Mononuclear cell (primary cell): Measurements from ENCODE around the gene CLASP1. TPM values are rescaled to one million over a fixed set of nuclear protein-coding genes. Genes with fewer than 3 reads are reported as not detected.

Experiments used
- H3K27me3 ChIP-seq: 2 replicates; pipeline ENCODE4 v1.6.0; 2011; ENCODE audit warnings: low read length, control low read depth; ENCODE audit not compliant: insufficient read depth
- H3K4me1 ChIP-seq: 2 replicates; pipeline ENCODE4 v1.5.1; 2011; ENCODE audit warnings: mild to moderate bottlenecking, low read length, control low read depth; ENCODE audit not compliant: insufficient read depth
- H3K4me3 ChIP-seq: 2 replicates; pipeline ENCODE4 v1.5.1; 2011; ENCODE audit warnings: mild to moderate bottlenecking, low read length, moderate library complexity
- H3K9me3 ChIP-seq: 2 replicates; pipeline ENCODE4 v1.5.1; 2011; ENCODE audit warnings: low read depth, mild to moderate bottlenecking, control low read depth, low read length
- total RNA-seq: library from RNA; depleted of rRNA; stranded (reverse); fragments of >200 nt; gene quantifications from one replicate; pipeline ENCODE4 v1.2.3, GENCODE V29; 2012

CLASP1 gene
- total RNA-seq, 1 donor = 74.6 TPM

GRCh38 chr2:121420486-121420885 lies 228.8 kb downstream of the CLASP1 start:
- no peak overlapping the region for H3K4me3 ChIP-seq
- no peaks in the 10 kb centered on the region for H3K27me3 ChIP-seq
- H3K4me1 ChIP-seq = no peaks in the 10 kb centered on the region
- no peaks in the 10 kb centered on the region for H3K9me3 ChIP-seq

DNA sequence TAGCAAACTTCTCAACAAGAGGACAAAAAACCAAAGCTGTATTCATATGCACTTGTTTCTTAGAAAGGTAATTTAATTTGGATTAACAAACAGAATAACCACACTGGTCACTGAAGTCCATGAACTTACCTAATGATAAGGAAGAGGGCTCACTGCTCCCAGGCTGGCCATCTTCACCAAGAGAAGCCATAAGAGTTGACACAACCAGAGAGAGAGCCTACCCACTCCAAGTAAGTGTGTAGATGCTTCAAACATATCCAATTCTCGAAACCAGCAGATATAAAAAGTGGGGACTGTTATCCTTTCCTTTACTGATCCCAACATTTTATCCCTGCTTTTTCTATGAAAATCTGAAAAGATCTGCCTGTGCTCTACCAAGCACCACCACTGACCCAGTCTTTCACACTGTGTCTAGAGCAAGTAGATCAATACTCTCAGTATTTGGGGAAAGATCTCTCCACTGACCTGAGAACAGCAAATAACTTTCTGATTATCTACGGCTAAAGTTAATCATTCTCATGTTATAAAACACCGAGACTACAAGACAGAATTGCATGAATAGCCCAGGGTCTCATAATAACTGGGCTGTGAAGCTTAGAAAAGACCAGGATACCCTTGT lies 230.1 kb downstream of the CLASP1 start:
- H3K4me1 ChIP-seq = no peaks in the 10 kb centered on the region
- H3K4me3 ChIP-seq = no peak overlapping the region
- H3K27me3 ChIP-seq = no peaks in the 10 kb centered on the region
- H3K9me3 ChIP-seq = no peaks in the 10 kb centered on the region

DNA sequence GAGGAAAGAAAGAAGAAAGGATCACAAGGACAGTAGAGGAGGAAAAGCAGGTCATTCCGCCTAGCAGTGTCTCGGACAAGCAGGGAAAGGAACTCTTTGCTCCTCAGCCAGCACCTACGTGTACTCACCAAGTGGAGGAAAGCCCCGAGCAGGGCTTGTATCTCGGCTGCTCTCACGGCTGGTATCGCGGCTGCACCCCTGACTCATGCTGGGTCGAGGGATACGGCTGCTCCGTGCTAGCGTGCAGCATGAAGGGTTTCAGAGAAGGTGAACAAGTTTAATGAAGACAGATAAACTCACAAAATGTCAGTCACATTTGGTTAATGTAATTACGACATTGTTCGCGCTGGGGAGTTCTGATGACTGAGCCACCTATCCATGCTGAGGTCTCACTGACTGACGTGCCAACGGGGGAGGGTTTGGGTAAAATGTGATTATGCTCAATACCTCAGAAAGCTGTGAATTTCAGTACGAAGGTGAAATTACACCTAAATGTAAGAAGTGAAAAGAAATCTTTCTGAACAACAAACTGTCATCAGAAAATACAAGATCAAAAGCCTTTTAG lies 230.7 kb downstream of the CLASP1 start:
- Histone ChIP-seq H3K4me1 (no peaks in the 10 kb centered on the region), H3K27me3 (no peaks in the 10 kb centered on the region), H3K9me3 (no peaks in the 10 kb centered on the region), H3K4me3 (no peak overlapping the region)

- Histone ChIP-seq H3K9me3 (no peaks in the 10 kb centered on the region), H3K4me3 (no peak overlapping the region), H3K4me1 (no peaks in the 10 kb centered on the region), H3K27me3 (no peaks in the 10 kb centered on the region)
These were observed 231.4 kb downstream of the CLASP1 start for GRCh38 chr2:121417826-121418225.

- Histone ChIP-seq H3K9me3 (no peaks in the 10 kb centered on the region), H3K4me1 (no peaks in the 10 kb centered on the region), H3K4me3 (no peak overlapping the region), H3K27me3 (no peaks in the 10 kb centered on the region)
These were observed 233.5 kb downstream of the CLASP1 start for GRCh38 chr2:121415727-121416126.

DNA sequence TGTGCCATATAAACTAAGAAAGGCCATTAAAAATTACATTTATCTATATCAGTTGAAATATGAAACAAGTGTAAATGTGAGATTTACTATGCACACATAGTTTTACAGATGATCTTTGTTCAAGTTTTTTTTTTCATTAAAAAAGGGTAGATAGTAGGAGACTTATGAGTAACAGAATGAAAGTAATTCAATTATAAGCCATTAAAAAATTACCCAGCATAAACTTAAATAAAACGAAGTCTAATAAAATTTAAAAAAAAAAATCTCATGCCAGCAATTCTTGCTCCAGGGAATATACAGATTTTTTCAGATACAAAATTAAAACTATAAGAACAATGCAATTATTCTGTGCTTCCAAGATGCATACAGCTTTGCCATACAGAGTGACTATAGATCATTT lies 236.9 kb downstream of the CLASP1 start:
- Histone ChIP-seq H3K27me3 (no peaks in the 10 kb centered on the region), H3K4me1 (no peaks in the 10 kb centered on the region), H3K9me3 (no peaks in the 10 kb centered on the region), H3K4me3 (no peak overlapping the region)

- no peaks in the 10 kb centered on the region for H3K9me3 ChIP-seq
- no peaks in the 10 kb centered on the region for H3K27me3 ChIP-seq
- H3K4me1 ChIP-seq = no peaks in the 10 kb centered on the region
- no peak overlapping the region for H3K4me3 ChIP-seq
These were observed 239.3 kb downstream of the CLASP1 start for GRCh38 chr2:121409966-121410365.

DNA sequence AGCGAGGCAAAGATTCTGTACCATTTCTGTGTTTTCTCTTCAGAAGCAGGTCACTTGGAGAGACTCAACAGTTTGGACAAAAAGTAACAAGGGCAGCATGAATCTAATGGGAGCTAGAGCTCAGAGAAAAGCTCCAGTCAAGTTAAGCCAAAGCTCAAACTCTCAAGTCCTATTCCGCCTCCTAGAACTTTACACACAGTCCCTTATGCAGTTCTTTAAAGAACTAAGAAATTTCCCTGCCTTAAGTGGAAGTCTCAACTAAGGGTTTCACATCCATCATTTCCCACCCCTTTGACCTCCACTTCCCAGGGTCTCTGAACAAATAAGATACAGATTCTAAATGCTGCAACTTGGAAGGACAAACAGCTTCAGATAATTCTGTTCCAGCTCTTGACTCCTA lies 239.9 kb downstream of the CLASP1 start:
- H3K27me3 ChIP-seq = no peaks in the 10 kb centered on the region
- H3K4me1 ChIP-seq = no peaks in the 10 kb centered on the region
- no peaks in the 10 kb centered on the region for H3K9me3 ChIP-seq
- H3K4me3 ChIP-seq = no peak overlapping the region

DNA sequence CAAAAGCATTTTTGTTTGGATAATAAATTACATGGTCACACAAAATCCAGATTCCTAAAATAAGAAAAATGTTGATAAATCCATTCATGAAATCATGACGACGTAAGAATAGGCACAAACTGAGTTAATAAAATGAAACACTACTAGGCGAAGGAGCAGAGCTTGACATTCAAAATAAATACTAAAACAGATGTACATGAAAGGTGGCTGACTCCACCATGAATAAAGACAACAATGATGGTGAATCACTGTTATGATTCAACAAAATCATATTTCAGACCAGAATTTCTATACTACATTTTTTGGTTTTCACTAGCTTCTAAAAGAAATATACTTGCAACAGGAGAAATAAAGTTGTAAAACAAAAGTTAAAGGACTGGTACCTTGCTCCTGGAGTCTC lies 240.6 kb downstream of the CLASP1 start:
- Histone ChIP-seq H3K4me3 (no peak overlapping the region), H3K4me1 (no peaks in the 10 kb centered on the region), H3K27me3 (no peaks in the 10 kb centered on the region), H3K9me3 (no peaks in the 10 kb centered on the region)

- H3K27me3 ChIP-seq = no peaks in the 10 kb centered on the region
- H3K9me3 ChIP-seq = no peaks in the 10 kb centered on the region
- H3K4me1 ChIP-seq = no peaks in the 10 kb centered on the region
- no peak overlapping the region for H3K4me3 ChIP-seq
These were observed 244.0 kb downstream of the CLASP1 start for GRCh38 chr2:121405233-121405632.

GRCh38 chr2:121400201-121400600 lies 249.1 kb downstream of the CLASP1 start:
- H3K4me1 ChIP-seq = no peaks in the 10 kb centered on the region
- H3K4me3 ChIP-seq = no peak overlapping the region
- no peaks in the 10 kb centered on the region for H3K27me3 ChIP-seq
- no peaks in the 10 kb centered on the region for H3K9me3 ChIP-seq

DNA sequence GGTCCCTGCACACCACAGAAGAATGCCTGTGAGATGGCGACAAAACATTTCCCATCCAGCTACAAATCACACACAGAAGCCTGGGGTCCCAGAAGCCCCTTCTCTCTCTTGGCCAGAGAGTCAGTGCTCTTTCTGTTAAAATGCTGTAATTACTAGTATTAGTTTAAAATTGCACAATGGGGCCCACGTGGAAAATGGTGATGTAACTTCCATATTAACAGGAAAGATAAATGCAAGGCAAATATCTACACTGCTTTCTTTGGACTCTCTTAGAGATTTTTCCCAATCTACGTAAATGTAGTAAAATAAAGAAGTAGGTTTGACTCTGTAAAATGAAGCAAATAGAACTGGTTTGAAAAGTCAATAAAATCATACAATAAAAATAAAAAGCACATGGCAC lies 250.4 kb downstream of the CLASP1 start:
- no peaks in the 10 kb centered on the region for H3K4me1 ChIP-seq
- no peaks in the 10 kb centered on the region for H3K27me3 ChIP-seq
- H3K4me3 ChIP-seq = no peak overlapping the region
- H3K9me3 ChIP-seq = no peaks in the 10 kb centered on the region

DNA sequence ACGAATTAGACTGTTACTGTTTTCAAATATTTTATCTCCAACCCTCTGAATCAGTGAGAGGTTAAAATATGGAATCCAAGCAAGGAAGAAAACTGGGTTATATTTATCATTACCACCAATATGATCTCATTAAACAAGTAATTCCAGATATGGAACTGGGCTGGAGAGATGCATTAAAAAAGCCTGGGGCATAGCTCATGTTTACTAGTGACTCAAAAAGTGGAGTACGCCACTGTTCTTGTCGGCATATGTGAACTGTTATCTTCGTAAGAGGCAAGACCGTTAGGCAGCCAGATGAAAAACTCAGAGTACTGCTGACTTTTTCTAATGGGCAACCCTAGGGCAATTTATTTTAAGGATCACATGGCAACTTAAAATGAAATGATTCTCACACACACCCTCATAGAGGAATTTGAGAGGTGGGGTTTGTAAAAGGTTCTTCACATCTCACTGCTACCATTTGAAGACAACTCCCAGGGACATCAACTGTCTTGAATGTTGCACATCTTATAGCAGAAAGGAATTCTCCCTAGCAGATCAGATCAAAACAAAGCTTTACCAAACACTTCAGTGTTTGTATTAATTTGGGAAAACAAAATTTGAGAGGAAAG lies 259.1 kb downstream of the CLASP1 start:
- Histone ChIP-seq H3K4me3 (no peak overlapping the region), H3K4me1 (no peaks in the 10 kb centered on the region), H3K27me3 (no peaks in the 10 kb centered on the region), H3K9me3 (no peaks in the 10 kb centered on the region)

- H3K4me1 ChIP-seq = no peaks in the 10 kb centered on the region
- H3K9me3 ChIP-seq = no peaks in the 10 kb centered on the region
- H3K4me3 ChIP-seq = no peak overlapping the region
- no peaks in the 10 kb centered on the region for H3K27me3 ChIP-seq
These were observed 260.9 kb downstream of the CLASP1 start for GRCh38 chr2:121388371-121388770.

- Histone ChIP-seq H3K9me3 (no peaks in the 10 kb centered on the region), H3K4me3 (no peak overlapping the region), H3K4me1 (no peaks in the 10 kb centered on the region), H3K27me3 (no peaks in the 10 kb centered on the region)
These were observed 261.5 kb downstream of the CLASP1 start for GRCh38 chr2:121387591-121388325.
